ENCODE measurements around the gene HBEGF.

DNA sequence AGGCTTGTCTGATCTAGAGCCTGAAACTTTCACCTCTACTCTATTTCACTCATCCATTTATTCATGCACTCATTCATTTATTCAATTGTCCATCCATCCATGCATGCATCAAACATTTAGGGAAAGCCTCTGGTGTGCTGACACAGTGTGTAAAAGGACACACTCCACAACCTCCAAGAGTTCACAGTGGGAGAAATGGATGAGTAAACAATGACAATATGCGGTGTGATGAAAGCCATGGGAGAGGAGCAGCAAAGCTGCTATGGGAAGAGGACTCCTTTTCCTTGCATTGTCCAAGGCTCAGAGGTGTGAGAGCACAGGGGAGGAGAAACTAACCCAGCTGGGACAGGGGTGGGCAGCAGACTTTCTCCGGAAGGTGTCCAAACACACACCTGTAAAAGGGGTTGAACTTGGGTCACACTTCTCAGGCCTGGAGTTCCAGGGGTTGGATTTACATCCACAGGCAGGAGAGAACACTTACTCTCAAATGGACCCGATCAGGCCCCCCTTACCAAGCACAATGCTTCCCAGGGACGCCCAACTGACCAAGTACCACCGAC, 22.3 kb downstream of the HBEGF start:
- TF ChIP-seq, protein P1, sequence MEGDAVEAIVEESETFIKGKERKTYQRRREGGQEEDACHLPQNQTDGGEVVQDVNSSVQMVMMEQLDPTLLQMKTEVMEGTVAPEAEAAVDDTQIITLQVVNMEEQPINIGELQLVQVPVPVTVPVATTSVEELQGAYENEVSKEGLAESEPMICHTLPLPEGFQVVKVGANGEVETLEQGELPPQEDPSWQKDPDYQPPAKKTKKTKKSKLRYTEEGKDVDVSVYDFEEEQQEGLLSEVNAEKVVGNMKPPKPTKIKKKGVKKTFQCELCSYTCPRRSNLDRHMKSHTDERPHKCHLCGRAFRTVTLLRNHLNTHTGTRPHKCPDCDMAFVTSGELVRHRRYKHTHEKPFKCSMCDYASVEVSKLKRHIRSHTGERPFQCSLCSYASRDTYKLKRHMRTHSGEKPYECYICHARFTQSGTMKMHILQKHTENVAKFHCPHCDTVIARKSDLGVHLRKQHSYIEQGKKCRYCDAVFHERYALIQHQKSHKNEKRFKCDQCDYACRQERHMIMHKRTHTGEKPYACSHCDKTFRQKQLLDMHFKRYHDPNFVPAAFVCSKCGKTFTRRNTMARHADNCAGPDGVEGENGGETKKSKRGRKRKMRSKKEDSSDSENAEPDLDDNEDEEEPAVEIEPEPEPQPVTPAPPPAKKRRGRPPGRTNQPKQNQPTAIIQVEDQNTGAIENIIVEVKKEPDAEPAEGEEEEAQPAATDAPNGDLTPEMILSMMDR (IDR thresholded peaks at IDR 0.05; ENCODE audit: insufficient read depth, low read length) = no peak
- TF ChIP-seq POLR2AphosphoS5 (IDR thresholded peaks at IDR 0.05; ENCODE audit: low read depth) (no peak), REST (IDR thresholded peaks at IDR 0.05; ENCODE audit: insufficient replicate concordance, low read depth) (no peak), SPI1 (IDR thresholded peaks at IDR 0.05; ENCODE audit: borderline replicate concordance, low read depth) (no peak)

All from HL-60 (cell line).